Endodermal cell (in vitro differentiated cells): ENCODE results near the gene SORCS1. TPM values are rescaled to one million over a fixed set of nuclear protein-coding genes. Genes with fewer than 3 reads are reported as not detected.

Source experiments
- DNase-seq: peaks from one replicate; pipeline ENCODE4 v3.0.0-alpha.2; 2017
- H3K27ac ChIP-seq: 2 replicates; pipeline ENCODE4 v1.5.1; 2013; ENCODE audit warnings: mild to moderate bottlenecking, low read depth, low read length, moderate library complexity
- H3K27me3 ChIP-seq: 2 replicates; pipeline ENCODE4 v1.6.1; 2013; ENCODE audit warnings: mild to moderate bottlenecking, low read length, moderate library complexity; ENCODE audit not compliant: insufficient read depth, control insufficient read depth, poor library complexity, severe bottlenecking
- H3K36me3 ChIP-seq: 2 replicates; pipeline ENCODE4 v1.7.0; 2013; ENCODE audit warnings: mild to moderate bottlenecking, low read length, moderate library complexity; ENCODE audit not compliant: control insufficient read depth, insufficient read depth
- H3K4me1 ChIP-seq: one replicate; pipeline ENCODE4 v1.7.0; 2013; ENCODE audit warnings: low read length; ENCODE audit not compliant: control insufficient read depth, insufficient read depth
- H3K4me3 ChIP-seq: 2 replicates; pipeline ENCODE4 v1.5.1; 2013; ENCODE audit warnings: mild to moderate bottlenecking, low read length, moderate library complexity
- H3K9ac ChIP-seq: 2 replicates; pipeline ENCODE4 v1.6.1; 2013; ENCODE audit warnings: mild to moderate bottlenecking, low read length, moderate library complexity; ENCODE audit not compliant: poor library complexity, severe bottlenecking; ENCODE audit errors: extremely low read depth
- H3K9me3 ChIP-seq: 2 replicates; pipeline ENCODE4 v1.6.1; 2013; ENCODE audit warnings: mild to moderate bottlenecking, low read length, moderate library complexity; ENCODE audit not compliant: control insufficient read depth
- H3K27ac Mint-ChIP-seq: 2 replicates; pipeline ENCODE4 v1.8.0; 2020; ENCODE audit warnings: mixed read lengths
- H3K27me3 Mint-ChIP-seq: 2 replicates; pipeline ENCODE4 v1.8.0; 2021; ENCODE audit warnings: mild to moderate bottlenecking, mixed read lengths; ENCODE audit not compliant: insufficient read depth
- H3K36me3 Mint-ChIP-seq: 2 replicates; pipeline ENCODE4 v1.8.0; 2020; ENCODE audit warnings: low read depth, mixed read lengths
- H3K4me1 Mint-ChIP-seq: 2 replicates; pipeline ENCODE4 v1.8.0; 2020; ENCODE audit warnings: mixed read lengths
- H3K4me3 Mint-ChIP-seq: 2 replicates; pipeline ENCODE4 v1.8.0; 2020; ENCODE audit warnings: mild to moderate bottlenecking, moderate library complexity, mixed read lengths
- H3K9me3 Mint-ChIP-seq: 2 replicates; pipeline ENCODE4 v1.8.0; 2020; ENCODE audit warnings: mild to moderate bottlenecking, mixed read lengths
- CTCF ChIP-seq: fragments of 200-600 bp; sonication (generic); conservative IDR thresholded peaks from 2 replicates; pipeline ENCODE4 v1.5.0; 2021; ENCODE audit warnings: antibody characterized with exemption, mild to moderate bottlenecking
- WGBS, 2 experiments: methylation state at CpG; one replicate each; pipeline versions ENCODE4 v1.1.5 to v1.1.7; 2013; ENCODE audit warnings: missing lambda C conversion rate in 2 of 2, mixed read lengths in 1 of 2; ENCODE audit not compliant: insufficient coverage in 1 of 2, insufficient read length in 1 of 2; 5-methylcytosine and 5-hydroxymethylcytosine counted together
- total RNA-seq, 2 donors: library from RNA; stranded (reverse); fragmentation: NEBNext Ultra II Directional in 1 of 2; extraction: Animal tissue kit (Norgen Biotek cat#: 25700) in 1 of 2; gene quantifications; 2 replicates in 1 of 2; 3 replicates in 1 of 2; pipeline ENCODE4 v1.2.1, GENCODE V29; 2021

Gene SORCS1
- total RNA-seq, 2 donors from 2014 or later: 57.4 to 79.6 TPM

DNA sequence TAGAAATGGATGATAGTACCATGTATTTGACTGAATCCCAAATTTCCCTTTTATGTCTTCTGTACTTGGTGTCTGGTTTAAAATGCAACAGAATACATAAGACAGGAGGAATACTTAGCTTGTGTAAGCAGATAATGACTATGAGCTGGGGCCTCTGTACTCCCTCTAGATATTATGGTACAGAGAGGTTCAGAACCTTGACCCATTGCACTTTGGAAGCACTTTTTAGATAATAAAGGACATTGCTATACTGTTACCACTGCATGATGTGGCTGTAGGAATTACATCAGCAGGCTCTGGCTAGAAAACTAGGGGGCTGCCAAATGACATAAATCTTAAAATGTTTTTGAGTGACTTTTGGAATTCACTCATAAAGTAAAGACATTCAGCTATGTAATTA, 526.6 kb downstream of the SORCS1 start:
- peaks cover 5% of the 10 kb centered on the region for H3K27me3 Mint-ChIP-seq
- no peaks in the 10 kb centered on the region for H3K27me3 ChIP-seq
- H3K9ac ChIP-seq: no peak overlapping the region
- H3K9me3 ChIP-seq: no peaks in the 10 kb centered on the region
- no peak for DNase-seq
- no peak overlapping the region for H3K27ac ChIP-seq
- H3K36me3 Mint-ChIP-seq: peaks cover 5% of the 10 kb centered on the region
- no peak overlapping the region for H3K4me3 ChIP-seq
- TF ChIP-seq CTCF: no peak
- no peaks in the 10 kb centered on the region for H3K9me3 Mint-ChIP-seq
- H3K36me3 ChIP-seq: peaks cover 22% of the 10 kb centered on the region
- no peak overlapping the region for H3K4me3 Mint-ChIP-seq
- H3K4me1 ChIP-seq: no peaks in the 10 kb centered on the region
- no peaks in the 10 kb centered on the region for H3K4me1 Mint-ChIP-seq
- H3K27ac Mint-ChIP-seq: no peak overlapping the region

- Mint-ChIP-seq H3K27ac (no peak overlapping the region), H3K27me3 (peaks cover 5% of the 10 kb centered on the region), H3K4me3 (no peak overlapping the region), H3K4me1 (no peaks in the 10 kb centered on the region), H3K9me3 (no peaks in the 10 kb centered on the region), H3K36me3 (peaks cover 5% of the 10 kb centered on the region)
- H3K9me3 ChIP-seq: no peaks in the 10 kb centered on the region
- no peak overlapping the region for H3K27ac ChIP-seq
- no peak overlapping the region for H3K9ac ChIP-seq
- no peak for DNase-seq
- no peak overlapping the region for H3K4me3 ChIP-seq
- no peaks in the 10 kb centered on the region for H3K4me1 ChIP-seq
- H3K27me3 ChIP-seq: no peaks in the 10 kb centered on the region
- 77 to 100% methylated on average over 3 to 4 of the region's 4 CpGs for WGBS, 2 experiments
- peaks cover 30% of the 10 kb centered on the region for H3K36me3 ChIP-seq
- no peak for TF ChIP-seq CTCF
Measured at GRCh38 chr10:106636766-106637491, 527.6 kb downstream of the SORCS1 start.

- Histone ChIP-seq H3K4me3 (no peak overlapping the region), H3K27me3 (no peaks in the 10 kb centered on the region), H3K9ac (no peak overlapping the region), H3K27ac (no peak overlapping the region), H3K4me1 (no peaks in the 10 kb centered on the region), H3K36me3 (peaks cover 32% of the 10 kb centered on the region), H3K9me3 (no peaks in the 10 kb centered on the region)
- Mint-ChIP-seq H3K27me3 (peaks cover 5% of the 10 kb centered on the region), H3K4me1 (no peaks in the 10 kb centered on the region), H3K4me3 (no peak overlapping the region), H3K9me3 (no peaks in the 10 kb centered on the region), H3K36me3 (peaks cover 5% of the 10 kb centered on the region), H3K27ac (no peak overlapping the region)
- no peak for DNase-seq
- TF ChIP-seq CTCF: no peak
- 93 to 95% methylated on average over 3 to 6 of the region's 6 CpGs for WGBS, 2 experiments
Measured at GRCh38 chr10:106635947-106636346, 528.6 kb downstream of the SORCS1 start.
